Activated CD4-positive, alpha-beta T cell treated with anti-CD3 and anti-CD28 coated beads for 48 hours (primary cell): Measurements from ENCODE around the gene ALK.

Experiments used
- DNase-seq: peaks from one replicate; pipeline ENCODE4 v3.0.0-alpha.2; 2020

ALK gene

GRCh38 chr2:29443151-29443550 lies 478.2 kb downstream of the ALK start:
- DNase-seq = no peak

- no peak for DNase-seq
These were observed 480.3 kb downstream of the ALK start for GRCh38 chr2:29440921-29441623.

DNA sequence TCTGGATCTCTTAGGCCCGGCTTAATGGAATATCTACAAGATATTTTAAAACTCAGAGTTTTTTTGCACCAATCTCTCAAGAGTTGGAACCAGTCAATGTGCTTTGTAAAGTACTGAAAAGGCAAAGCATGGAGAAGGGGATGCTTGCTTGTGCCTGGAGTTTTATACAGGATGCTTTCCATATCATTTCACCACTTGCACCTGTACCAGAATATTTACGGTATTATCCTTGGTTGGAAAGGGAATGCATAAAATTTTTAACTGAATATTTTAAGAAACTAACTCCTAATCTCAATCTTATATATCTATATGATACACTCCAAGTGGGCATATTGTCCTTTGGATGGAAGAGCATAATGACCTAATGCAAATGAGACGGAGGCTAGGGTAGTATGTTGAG lies 487.5 kb downstream of the ALK start:
- DNase-seq = no peak

DNA sequence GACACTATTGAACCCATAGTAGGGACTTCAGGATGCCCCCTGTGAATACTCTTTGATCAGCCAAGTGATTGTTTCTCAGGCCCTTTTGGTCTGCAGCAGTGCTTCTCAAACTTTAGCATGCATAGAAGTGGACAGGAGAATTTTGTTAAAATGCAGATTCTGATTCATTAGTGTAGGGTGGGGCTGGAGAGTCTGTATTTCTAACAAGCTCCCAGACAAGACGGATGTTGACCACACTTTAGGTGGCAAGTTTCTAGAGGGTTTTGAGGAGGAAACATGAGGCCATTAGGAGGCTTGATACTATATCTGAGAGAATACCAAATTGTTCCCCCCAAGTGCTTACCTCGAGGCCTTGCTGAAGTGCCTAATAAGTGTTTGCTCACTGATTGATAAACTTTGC lies 488.3 kb downstream of the ALK start:
- no peak for DNase-seq

DNA sequence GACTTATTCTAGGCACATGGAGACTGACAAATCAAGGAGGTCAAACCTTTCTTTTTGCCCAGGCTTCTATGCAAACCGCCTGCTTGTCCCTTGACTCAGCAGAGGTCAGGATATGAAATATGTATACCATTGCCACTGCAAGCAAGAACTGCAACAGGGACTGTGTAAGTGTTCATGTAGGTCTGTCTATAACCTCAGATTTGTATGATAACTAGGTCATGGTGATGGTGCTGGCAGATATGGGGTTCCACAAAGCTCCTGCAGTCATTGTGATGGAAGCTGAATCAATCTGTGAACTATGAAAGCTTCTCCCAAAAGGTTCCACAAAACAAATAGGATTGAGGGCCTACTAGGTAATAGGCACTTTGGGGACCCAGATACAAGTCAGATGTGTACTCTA lies 489.9 kb downstream of the ALK start:
- no peak for DNase-seq

- DNase-seq = no peak
These were observed 490.8 kb downstream of the ALK start for GRCh38 chr2:29430382-29431112.

- DNase-seq = no peak
These were observed 495.0 kb downstream of the ALK start for GRCh38 chr2:29426354-29426753.

GRCh38 chr2:29425866-29426265 lies 495.5 kb downstream of the ALK start:
- DNase-seq = no peak

- no peak for DNase-seq
These were observed 498.2 kb downstream of the ALK start for GRCh38 chr2:29423061-29423666.

DNA sequence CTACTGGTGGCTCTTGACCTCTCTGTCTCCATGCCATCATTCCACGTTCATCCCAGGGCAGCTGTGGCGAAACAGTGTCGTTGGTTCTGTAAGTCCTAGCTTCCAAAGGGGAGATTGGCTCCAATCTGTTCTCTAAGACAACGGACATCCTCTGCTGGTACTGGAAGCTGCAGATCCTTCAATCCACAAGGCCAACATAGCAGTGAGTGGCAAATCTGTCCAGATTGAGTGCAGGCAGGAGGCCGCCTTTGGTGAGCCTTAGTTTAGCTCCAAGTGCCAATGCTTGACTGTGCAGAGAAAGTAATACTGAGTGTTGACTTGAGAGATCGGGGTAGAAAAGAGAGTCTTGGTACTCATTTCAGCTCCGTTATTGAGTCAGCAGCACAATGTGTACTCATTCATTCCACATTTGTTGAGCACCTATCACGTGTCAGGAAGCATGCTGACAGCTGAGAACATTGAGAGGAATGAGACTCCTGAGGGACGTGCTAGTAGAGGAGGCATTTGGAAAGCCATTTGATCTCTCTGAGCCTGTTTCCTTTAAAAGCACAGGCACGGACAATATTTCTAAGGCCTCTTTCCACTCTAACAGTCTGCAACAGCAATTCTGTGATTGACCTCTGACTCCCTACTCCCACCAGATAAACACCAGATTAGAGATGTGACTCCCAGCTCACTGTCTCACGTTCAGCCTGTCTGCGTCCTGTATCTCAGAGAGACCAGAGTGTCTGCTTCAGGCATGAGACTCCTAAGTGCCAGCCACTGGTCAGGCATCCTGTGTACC lies 500.2 kb downstream of the ALK start:
- DNase-seq = no peak

GRCh38 chr2:29420464-29420863 lies 500.9 kb downstream of the ALK start:
- no peak for DNase-seq

GRCh38 chr2:29417630-29418029 lies 503.8 kb downstream of the ALK start:
- no peak for DNase-seq

DNA sequence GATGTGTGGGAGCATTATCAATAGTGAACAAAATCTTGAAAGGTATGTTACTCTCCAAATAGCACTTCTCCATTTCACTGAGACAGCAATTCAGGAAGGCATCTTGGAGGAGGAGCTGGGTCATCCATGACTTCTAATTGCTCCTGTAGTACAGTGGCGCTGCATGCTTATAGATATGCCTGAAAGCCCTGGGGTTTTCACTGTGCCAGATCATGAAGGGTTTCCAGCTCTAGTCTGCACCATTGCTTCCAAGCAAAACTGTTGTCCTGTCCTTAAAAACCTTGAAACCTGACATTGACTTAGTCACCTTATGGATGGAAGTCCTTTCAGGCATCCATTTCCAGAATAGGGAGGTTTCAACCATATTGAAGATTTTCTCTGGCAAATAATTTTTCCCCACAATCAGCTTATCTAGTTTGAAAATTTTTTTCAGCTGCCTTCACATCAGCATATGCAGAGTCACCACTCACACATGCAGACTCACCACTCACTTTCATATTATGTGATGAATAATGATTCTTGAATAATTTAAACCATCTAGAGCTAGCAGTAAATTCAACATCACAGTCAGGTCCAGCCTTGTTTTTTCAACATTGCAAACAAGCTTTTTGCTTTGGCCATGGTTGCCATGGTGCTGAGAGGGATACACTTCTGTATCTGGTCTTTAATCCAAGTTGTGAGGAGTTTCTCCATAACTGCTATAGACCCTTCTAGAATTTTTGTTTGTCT lies 509.0 kb downstream of the ALK start:
- no peak for DNase-seq

DNA sequence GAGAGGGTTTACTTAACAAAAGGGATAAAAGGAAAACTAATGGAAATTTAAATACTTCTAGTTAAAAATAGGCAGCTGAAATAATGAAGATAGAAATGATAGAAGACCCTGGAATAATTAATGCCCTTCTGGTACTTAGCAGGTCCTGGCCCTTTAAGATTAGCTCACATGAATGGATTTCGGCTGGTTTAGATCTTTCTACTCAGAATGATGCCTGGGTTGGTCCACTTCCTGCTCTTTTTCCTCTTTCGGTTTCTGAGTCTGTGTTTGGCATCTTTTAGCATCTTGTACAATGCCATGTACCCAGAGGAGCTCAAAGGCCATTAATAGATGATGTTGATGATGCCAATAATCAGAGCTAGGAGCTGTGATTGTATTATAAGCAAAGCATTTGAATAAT lies 515.7 kb downstream of the ALK start:
- DNase-seq = no peak

GRCh38 chr2:29405266-29405665 lies 516.1 kb downstream of the ALK start:
- DNase-seq = no peak

DNA sequence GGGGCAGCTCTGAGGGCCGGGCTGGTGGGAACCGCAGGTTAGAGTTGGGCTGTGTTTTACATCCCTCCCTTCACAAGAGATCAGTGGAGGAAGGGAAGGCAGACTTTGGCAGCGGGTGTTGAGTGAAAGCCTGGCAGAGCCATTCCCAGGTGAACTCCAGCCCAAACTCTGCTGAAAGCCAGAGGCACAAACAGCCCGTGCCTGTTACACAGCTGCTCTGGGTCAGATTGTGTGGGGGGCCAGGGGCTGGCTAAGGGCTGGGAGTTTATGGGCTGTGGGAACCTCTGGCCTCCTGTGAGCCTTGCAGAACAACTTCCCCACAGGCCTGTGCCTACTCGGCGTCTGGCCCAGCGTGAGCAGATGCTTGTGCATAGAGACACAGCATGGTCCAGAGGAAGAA lies 519.4 kb downstream of the ALK start:
- DNase-seq = no peak

DNA sequence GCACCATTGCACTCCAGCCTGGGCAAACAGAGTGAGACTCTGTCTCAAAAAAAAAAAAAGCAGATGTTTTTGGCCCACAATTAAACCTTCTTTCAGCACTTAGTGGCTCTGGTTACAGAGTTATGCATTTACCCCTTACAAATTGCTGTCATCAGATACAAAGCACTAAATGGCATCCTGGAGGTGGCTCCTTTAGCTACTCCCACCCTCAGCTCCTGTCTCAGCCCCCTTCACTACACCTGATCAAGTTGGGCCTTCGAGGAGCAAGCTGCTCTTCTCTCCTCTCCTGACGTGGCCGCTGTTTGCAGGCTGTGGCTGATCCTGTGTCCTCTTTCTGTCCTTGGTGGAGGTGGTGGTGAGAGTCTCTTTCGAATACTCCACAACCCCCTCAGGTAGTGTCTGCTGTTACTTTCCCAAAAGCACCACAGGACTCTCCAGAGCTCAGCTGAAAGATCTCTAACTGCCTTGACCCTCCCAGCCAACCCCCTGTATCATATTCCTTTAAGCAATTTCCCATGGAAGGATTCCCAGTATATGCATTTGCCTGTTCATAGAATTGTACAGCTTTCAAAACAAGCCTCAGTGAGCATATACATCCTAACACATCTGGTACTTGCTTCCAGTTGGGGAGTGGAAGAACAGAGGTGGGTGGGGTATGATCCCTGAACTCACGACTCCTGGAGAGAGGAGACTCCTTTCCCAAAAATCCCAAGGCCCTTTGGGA lies 520.3 kb downstream of the ALK start:
- no peak for DNase-seq

- no peak for DNase-seq
These were observed 522.8 kb downstream of the ALK start for GRCh38 chr2:29398384-29399237.

DNA sequence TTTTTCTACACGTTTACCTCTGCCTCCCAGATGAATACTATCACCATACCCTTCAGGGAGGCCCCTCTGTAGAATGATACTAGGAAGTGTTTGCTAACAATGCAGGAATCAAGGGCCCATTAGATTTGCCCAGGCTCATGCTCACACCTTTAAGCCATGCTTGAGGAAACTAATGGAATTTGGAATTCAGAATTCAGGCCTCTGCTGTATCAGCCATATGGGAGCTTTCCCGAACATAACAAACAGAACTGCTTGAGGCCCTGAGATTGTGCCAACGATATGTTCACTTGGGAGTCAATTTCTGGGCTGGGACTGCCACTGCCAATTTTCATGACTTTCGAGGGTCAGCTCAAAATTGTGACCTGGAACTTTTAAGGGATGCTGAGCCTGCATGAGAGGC lies 523.7 kb downstream of the ALK start:
- DNase-seq = no peak

DNA sequence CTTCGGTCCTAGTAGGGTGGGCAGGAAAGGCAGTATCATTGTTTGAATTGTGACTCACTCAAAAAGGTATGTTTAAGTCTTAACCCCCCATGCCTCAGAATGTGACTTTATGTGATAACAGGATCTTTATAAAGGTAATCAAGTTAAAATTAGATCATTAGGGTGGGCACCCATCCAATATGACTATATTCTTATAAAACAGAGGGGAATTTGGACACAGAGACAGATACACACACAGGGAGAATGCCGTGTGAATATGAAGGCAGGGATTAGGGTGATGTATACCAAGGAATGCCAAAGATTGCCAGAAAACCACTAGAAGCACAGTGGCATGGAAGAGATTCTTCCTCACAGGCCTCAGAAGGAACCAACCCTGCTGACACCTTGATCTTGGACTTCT lies 524.3 kb downstream of the ALK start:
- DNase-seq = no peak

GRCh38 chr2:29394981-29395350 lies 526.4 kb downstream of the ALK start:
- no peak for DNase-seq
